DMS79 treated with DMSO at 0.1 percent for 48 hours (cell line): ENCODE data around the gene UQCRHL.

ENCODE experiments used
- DNase-seq: peaks from one replicate; lab custom pipeline; 2025; lab: John Stamatoyannopoulos, UW

Gene UQCRHL

GRCh38 chr1:15797614-15798390, 9.6 kb downstream of the UQCRHL start:
- DNase-seq: no peak

- no peak for DNase-seq
Observed at GRCh38 chr1:15796086-15796462, 11.4 kb downstream of the UQCRHL start.

- DNase-seq: no peak
Observed at GRCh38 chr1:15788624-15789301, 18.7 kb downstream of the UQCRHL start.

DNA sequence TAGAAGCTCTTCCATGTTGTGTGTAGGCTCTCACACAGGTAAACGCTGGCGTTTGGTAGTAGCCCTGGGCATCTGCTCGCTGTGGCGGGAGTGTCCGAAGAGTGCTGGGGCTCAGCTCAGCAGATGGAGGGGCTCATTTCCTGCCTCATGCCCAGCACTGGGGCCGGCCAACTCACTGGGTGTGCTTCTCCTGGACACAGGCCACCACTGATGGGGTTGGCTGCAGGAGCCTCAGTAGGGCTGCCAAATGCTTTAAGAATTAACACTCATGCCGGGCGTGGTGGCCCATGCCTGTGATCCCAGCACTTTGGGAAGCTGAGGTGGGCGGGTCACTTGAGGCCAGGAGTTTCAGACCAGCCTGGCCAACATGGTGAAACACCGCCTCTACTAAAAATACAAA, 20.9 kb downstream of the UQCRHL start:
- DNase-seq: no peak

- DNase-seq: no peak
Observed at GRCh38 chr1:15785683-15786082, 21.8 kb downstream of the UQCRHL start.

DNA sequence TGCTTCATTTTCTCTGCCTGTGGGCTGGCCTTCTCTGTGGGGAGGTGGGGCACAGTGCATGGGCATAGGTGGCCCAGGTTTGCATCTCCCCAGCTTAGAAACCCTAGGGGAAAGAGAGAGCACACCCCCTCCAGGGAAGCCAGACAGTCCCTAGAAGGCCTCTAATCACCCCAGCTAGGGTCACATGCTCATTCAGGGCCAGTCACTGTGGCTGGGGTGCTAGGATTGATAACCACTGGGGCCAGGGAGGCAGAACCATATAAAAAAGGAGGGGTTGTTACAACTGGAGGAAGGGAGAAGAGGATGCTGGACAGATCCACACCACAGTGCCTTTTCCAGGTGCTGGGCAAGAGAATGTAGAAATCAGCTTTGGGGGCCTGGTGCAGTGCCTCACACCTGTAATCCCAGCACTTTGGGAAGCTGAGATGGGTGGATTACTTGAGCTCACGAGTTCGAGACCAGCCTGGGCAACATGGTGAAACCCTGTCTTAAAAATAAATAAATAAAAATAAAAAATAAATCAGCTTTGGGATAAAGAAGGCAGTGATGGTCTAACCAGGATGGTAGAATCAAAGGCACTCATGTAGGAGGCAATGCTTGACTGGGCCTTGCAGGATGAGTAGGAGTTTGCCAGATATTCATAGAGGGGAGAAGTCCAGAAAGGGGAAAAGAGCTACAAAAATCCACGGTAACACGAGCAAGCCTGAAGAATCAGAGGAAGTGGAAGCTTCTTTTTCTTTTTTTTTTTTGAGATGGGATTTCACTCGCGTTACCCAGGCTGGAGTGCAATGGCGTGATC, 29.3 kb downstream of the UQCRHL start:
- DNase-seq: no peak

DNA sequence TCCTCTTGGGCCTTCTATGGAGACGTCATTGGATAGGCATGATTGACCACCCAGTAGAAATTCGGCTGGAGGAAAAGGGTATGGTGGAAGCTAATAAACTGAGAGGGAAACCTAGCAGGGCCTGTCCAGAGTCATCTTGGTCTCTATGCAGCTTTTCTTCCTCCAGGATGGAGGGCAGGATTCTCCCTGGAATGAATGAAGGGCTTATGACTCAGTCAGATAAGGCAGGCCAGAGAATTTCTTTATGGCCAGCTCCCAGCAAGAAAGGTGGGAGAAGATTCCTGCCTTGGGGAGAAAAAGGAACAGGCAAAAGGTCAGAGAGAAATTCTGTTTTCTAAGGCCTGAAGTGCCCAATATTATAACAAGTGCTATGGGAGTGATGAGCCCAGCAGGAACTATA, 31.7 kb downstream of the UQCRHL start:
- no peak for DNase-seq

- DNase-seq: no peak
Observed at GRCh38 chr1:15771836-15772515, 35.5 kb downstream of the UQCRHL start.

- no peak for DNase-seq
Observed at GRCh38 chr1:15770313-15770962, 37.0 kb downstream of the UQCRHL start.

- no peak for DNase-seq
Observed at GRCh38 chr1:15768388-15768787, 39.1 kb downstream of the UQCRHL start.

DNA sequence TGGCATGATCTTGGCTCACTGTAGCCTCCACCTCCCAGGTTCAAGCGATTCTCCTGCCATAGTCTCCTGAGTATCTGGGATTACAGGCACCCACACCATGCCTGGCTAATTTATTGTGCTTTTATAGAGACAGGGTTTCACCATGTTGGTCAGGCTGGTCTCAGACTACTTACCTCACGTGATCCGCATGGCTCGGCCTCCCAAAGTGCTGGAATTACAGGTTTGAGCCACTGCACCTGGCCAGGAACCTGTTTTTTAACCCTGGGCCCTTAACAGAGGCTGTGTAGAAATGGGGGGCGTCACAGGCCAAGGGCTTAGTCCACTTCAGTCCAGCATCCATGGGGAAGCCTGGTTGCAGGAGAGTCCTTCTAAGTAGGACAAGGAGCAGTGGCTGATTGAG, 39.5 kb downstream of the UQCRHL start:
- no peak for DNase-seq

DNA sequence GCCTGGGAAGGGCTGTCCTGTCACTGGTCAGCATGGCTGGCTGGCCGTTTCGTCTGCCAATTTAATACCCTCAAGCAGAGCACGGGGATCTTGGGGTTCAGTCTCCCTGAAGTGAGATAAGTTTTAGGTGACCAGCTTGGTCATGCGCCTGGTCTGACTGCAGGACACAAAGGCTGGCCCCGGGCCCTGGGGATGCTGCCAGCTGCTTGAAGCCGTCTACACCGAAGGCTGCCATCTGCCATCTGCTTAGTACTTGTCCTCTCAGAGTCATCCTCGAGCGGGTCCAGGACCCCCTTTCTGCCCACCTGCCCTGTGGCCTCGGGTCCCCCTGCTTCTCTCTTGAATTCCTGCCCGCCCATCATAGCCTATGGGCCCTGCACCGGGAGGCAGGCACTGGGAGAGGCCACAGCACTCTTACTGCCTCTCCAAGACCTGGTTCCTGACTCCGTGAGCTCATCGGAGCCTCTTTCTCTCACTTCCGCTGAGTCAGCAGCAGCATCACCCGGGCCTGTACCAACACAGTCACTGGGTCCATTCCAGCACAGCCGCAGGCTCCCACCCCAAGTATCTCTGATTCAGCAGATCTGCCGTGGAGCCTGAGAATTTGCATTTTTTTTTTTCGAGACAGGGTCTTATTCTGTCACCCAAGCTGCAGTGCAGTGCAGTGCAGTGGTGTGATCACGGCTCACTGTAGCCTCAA, 41.8 kb downstream of the UQCRHL start:
- DNase-seq: no peak

DNA sequence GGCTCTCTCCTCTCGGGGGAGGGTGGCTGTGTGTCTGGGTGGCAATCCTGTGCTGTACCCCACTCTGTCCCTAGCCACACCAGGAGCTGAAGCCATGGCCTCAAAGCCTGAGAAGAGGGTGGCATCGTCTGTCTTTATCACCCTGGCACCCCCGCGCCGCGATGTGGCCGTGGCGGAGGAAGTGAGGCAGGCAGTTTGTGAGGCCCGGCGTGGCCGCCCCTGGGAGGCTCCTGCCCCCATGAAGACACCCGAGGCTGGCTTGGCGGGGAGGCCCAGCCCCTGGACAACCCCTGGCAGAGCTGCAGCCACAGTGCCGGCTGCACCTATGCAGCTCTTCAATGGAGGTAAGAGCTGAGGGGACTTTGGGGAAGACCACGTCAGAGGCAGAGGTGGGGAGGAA, 42.6 kb downstream of the UQCRHL start:
- no peak for DNase-seq

GRCh38 chr1:15764269-15764764, 43.1 kb downstream of the UQCRHL start:
- no peak for DNase-seq

- DNase-seq: no peak
Observed at GRCh38 chr1:15762546-15762945, 44.9 kb downstream of the UQCRHL start.

DNA sequence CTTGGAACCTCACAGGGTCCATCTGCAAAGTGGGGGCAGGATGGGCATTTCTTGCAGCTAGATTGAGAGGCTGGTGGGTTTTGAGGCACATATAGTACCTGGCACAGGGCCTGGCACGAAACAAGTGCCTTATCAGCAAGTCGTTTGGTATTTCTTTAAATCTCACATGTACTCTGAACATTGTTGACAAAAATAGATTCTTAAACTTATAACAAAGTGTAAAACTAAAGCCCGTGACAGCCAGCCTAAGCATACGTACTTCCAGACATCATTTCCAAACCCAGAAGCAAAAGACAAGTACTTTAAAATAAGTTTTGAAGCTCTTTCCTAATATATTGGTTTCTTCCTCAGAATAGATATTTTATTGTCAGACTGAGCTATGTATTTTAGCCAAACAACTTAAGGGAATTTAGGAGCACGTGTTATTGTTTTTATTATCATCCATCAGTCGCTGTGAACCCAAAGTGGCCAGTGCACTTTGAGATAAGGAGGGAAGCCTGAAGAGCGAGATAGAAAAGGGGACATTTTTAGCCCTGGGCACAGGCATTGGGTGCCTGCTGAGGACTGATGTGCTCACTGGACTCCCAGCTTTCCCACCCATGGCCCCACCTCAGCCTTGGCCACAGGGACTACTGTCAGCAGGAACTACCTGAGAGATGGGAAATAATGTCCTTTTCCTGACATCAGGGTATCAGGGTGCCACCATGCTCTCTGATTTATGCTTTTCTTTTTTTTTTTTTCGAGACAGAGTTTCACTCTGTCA, 45.9 kb downstream of the UQCRHL start:
- DNase-seq: no peak

DNA sequence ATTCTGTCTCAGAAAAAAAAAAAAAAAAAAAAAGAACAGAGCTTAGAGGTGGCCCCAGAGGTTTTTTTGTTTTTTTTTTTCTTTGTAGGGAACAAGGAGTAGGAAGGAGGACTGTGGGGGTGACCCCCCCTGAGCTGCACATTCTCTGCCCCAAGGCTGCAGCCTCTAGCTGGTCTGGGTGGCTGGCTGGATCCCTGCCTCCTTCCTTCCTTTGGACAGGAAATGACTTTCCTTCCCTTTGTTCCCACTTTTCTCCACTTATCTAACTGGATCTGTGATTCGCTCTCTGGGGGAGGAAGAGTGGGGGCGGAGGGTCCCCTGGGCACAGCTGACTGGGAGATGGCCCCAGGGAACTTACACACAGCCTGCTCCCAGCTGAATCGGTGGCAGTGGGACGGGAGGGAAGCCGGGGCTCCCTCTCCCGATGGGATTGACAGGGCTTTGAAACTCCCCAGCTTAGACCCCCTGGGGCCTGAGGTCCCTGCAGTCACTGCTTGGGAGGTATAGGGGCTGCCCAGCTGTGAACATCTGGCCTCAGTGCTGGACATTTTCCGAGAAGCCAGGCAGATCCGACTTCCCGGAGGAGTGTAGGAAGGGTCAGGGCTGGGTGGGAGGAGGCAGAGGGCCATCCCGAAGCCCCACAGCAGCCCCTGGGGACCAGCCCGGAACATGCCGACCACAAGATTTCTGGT, 46.8 kb downstream of the UQCRHL start:
- no peak for DNase-seq

DNA sequence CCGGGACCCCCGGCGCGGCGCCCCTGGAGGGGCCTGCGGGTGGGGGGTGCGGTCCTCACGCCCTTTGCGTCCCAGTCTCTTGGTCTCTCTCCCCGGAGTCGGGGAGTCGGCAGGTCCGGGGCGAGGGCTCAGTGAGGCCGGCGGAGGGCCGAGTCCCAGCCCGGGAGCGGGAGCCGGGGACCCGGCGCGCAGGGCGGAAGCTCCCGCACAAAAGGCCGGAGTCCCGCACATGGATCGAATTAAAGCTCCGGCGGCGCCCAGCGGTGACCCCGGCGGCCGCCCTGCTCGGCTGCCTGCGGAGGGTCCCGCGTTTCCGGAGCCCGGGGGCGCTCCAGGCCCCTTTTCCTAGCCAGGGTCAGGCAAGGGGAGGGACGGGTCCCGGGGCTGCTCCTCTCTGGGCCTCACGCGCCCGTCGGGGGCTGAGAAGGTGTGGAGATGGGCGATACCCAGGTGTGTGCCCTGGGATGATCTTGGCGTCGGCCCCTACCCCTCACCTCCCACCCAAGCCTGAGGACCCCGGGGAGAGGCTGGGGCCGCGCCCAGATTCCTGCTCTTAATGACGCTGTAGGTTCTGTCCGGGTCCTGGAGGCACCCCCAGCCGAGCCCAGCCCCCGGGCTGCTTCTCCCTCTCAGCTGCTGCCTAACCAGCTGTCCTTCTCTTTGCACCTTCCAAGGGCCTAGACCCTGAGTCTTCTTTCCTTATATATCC, 48.3 kb downstream of the UQCRHL start:
- no peak for DNase-seq

GRCh38 chr1:15758343-15758931, 49.0 kb downstream of the UQCRHL start, which contains the start of gene FBLIM1:
FBLIM1 (plus strand) TSS chr1:15758795; CDS start chr1:15764984, 6,189 bp downstream.
- DNase-seq: peak; percentile 21
